RWPE2 (cell line): Measurements from ENCODE around the gene PLCB4.

ENCODE experiments used
- ATAC-seq: fragments of 200-7000 bp; cut with Tn5 transposase; 3 replicates; pipeline ENCODE4 v1.9.1; 2021; ENCODE audit warnings: low read depth
- DNase-seq: peaks from one replicate; pipeline ENCODE4 v3.0.0-alpha.2; 2020; ENCODE audit warnings: low spot score
- H3K27ac ChIP-seq: fragments of 450-650 bp; 2 replicates; pipeline ENCODE4 v1.5.1; 2017; ENCODE audit warnings: mild to moderate bottlenecking; ENCODE audit not compliant: poor library complexity, severe bottlenecking
- H3K27me3 ChIP-seq: fragments of 250-450 bp; sonication (Bioruptor Pico); 2 replicates; pipeline ENCODE4 v1.5.1; 2021; ENCODE audit warnings: mild to moderate bottlenecking, moderate library complexity; ENCODE audit not compliant: insufficient read depth, poor library complexity, severe bottlenecking
- H3K36me3 ChIP-seq: fragments of 250-450 bp; sonication (Bioruptor Pico); 2 replicates; pipeline ENCODE4 v1.5.1; 2020; ENCODE audit warnings: low read depth, mild to moderate bottlenecking, moderate library complexity
- H3K4me1 ChIP-seq: fragments of 250-450 bp; sonication (Bioruptor Pico); 2 replicates; pipeline ENCODE4 v1.5.1; 2021; ENCODE audit warnings: mild to moderate bottlenecking, moderate library complexity; ENCODE audit not compliant: insufficient read depth, poor library complexity, severe bottlenecking
- H3K4me3 ChIP-seq: fragments of 250-450 bp; sonication (Bioruptor Pico); 2 replicates; pipeline ENCODE4 v1.5.1; 2021; ENCODE audit warnings: mild to moderate bottlenecking, moderate library complexity; ENCODE audit not compliant: severe bottlenecking
- H3K9me3 ChIP-seq: fragments of 250-450 bp; sonication (Bioruptor Pico); 2 replicates; pipeline ENCODE4 v1.5.1; 2021; ENCODE audit warnings: mild to moderate bottlenecking, moderate library complexity; ENCODE audit not compliant: severe bottlenecking
- TF ChIP-seq, protein P1 (sequence below): fragments of 450-650 bp; IDR thresholded peaks from one replicate; pipeline ENCODE4 v1.5.1; 2017; ENCODE audit warnings: mild to moderate bottlenecking, moderate library complexity; ENCODE audit not compliant: poor library complexity, severe bottlenecking

PLCB4 gene

DNA sequence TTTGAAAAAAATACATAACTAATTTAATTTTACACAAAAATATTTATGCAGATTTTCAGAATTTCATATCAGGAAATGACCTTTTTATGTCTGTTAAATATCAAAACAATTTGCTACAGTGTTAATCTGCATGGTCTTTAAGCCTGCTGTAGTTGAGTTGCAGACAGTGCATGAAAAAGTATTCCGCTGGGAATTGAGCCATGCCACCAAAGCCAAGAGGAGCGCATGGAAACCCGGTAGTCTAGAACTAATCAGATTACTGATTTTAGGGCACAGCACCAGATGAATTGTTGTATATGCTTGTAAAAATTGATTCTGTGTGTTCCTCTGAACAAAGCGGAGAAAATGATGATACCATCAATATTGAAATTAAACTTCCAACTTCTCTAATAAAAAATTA is 411.2 kb downstream of the PLCB4 start:
- no peak for DNase-seq
- TF ChIP-seq, protein P1, sequence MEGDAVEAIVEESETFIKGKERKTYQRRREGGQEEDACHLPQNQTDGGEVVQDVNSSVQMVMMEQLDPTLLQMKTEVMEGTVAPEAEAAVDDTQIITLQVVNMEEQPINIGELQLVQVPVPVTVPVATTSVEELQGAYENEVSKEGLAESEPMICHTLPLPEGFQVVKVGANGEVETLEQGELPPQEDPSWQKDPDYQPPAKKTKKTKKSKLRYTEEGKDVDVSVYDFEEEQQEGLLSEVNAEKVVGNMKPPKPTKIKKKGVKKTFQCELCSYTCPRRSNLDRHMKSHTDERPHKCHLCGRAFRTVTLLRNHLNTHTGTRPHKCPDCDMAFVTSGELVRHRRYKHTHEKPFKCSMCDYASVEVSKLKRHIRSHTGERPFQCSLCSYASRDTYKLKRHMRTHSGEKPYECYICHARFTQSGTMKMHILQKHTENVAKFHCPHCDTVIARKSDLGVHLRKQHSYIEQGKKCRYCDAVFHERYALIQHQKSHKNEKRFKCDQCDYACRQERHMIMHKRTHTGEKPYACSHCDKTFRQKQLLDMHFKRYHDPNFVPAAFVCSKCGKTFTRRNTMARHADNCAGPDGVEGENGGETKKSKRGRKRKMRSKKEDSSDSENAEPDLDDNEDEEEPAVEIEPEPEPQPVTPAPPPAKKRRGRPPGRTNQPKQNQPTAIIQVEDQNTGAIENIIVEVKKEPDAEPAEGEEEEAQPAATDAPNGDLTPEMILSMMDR, result no peak
- no peaks in the 10 kb centered on the region for H3K27me3 ChIP-seq
- H3K4me3 ChIP-seq, result no peak overlapping the region
- H3K9me3 ChIP-seq, result no peaks in the 10 kb centered on the region
- no peak for ATAC-seq
- H3K27ac ChIP-seq, result no peak overlapping the region
- no peaks in the 10 kb centered on the region for H3K4me1 ChIP-seq
- H3K36me3 ChIP-seq, result 0 out of 2 replicates have a peak, but pooled peaks cover 11% of the 10 kb centered on the region

DNA sequence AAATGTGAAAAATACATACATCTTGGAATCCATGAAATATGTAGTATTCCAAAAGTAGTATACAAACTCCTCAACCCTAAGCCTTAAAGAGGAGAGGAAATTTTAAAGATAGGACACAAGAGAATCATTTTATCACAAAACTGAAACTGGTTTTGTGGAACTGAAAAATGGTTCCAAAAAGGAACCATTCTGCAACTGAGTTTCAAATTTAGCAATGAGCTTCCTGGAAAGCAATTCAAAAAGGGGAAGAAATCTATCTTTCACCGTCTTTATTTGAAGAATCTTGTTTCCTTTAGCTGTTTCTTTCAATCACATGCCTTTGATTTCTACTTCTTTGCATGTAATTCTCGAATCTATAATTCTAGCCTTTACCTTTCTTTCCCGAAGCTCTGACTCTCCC is 413.3 kb downstream of the PLCB4 start:
- TF ChIP-seq, protein P1, result no peak
- Histone ChIP-seq H3K27ac (no peak overlapping the region), H3K4me3 (no peak overlapping the region), H3K27me3 (no peaks in the 10 kb centered on the region), H3K4me1 (no peaks in the 10 kb centered on the region), H3K36me3 (no peaks in the 10 kb centered on the region), H3K9me3 (no peaks in the 10 kb centered on the region)
- no peak for ATAC-seq
- no peak for DNase-seq

GRCh38 chr20:9483131-9483530 is 414.2 kb downstream of the PLCB4 start:
- Histone ChIP-seq H3K27ac (no peak overlapping the region), H3K36me3 (no peaks in the 10 kb centered on the region), H3K4me3 (no peak overlapping the region), H3K9me3 (no peaks in the 10 kb centered on the region), H3K4me1 (no peaks in the 10 kb centered on the region), H3K27me3 (no peaks in the 10 kb centered on the region)
- ATAC-seq (no peak), DNase-seq (no peak)
- TF ChIP-seq, protein P1, result no peak

DNA sequence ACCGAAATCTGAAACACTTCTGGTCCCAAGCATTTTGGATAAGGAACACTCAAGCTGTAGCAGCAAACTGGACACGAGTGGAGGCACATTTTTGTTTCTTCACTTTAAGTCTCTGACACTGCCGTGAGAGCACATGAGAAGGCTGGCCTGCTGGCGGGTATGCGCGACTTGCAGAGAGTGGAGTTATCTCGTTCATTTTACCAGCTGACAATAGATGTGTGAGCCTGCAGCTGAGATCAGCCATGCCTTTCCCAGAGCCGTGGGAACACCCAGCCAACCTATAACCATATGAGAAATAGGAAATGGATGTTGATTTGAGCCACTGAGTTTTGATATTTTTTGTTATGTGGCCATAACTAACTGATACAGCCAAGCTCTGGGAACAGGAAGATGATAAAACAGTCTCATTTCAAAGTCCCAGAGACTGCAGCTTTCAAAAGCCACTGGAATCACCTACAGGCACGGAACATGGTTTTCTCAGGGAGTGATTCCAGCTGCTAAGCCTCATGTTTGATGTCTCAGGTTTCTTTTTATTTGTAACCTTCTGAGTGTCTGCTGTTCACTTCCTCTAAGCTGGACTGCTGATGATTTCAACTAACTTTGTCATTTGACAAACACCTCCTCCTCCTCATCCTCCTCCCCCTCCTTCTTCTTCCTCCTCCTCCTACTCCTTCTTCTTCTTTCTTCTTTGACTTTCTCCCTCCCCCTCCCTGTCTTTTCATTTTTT is 416.9 kb downstream of the PLCB4 start:
- ATAC-seq (no peak), DNase-seq (no peak)
- Histone ChIP-seq H3K36me3 (no peaks in the 10 kb centered on the region), H3K9me3 (no peaks in the 10 kb centered on the region), H3K27me3 (no peaks in the 10 kb centered on the region), H3K4me3 (no peak overlapping the region), H3K4me1 (no peaks in the 10 kb centered on the region), H3K27ac (no peak overlapping the region)
- TF ChIP-seq, protein P1, result no peak

GRCh38 chr20:9487231-9487630 is 418.3 kb downstream of the PLCB4 start:
- ATAC-seq (no peak), DNase-seq (no peak)
- Histone ChIP-seq H3K27me3 (peaks cover 4% of the 10 kb centered on the region), H3K4me1 (no peaks in the 10 kb centered on the region), H3K9me3 (no peaks in the 10 kb centered on the region), H3K36me3 (no peaks in the 10 kb centered on the region), H3K4me3 (no peak overlapping the region), H3K27ac (no peak overlapping the region)
- TF ChIP-seq, protein P1, result no peak
